A549 (cell line): ENCODE data around the gene PAQR5. TPM values are rescaled to one million over a fixed set of nuclear protein-coding genes. Genes with fewer than 3 reads are reported as not detected.
A peak's percentile ranks its signal among the peaks of the same experiment; 100 is the strongest.

ENCODE experiments used
- ATAC-seq, 2 experiments: fragments of 200-7000 bp in 1 of 2; fragments of >200 bp in 1 of 2; cut with Nextera tagmentation in 1 of 2; cut with Tn5 transposase in 1 of 2; 3 replicates each; pipeline versions ENCODE4 v1.8.0 to v1.9.1; 2018 to 2020; ENCODE audit warnings: mild to moderate bottlenecking in 1 of 2, moderate library complexity in 1 of 2
- CTCF ChIA-PET: fragments of 300-600 bp; sonication (Branson Sonifier 250); formaldehyde crosslinking; extraction: SDS; loops from one replicate; lab custom pipeline; 2021; ENCODE audit warnings: antibody characterized with exemption, inconsistent platforms; lab: Yijun Ruan, JAX
- POLR2A ChIA-PET: fragments of 350-600 bp; formaldehyde crosslinking; extraction: SDS; loops from one replicate; lab custom pipeline; 2021; ENCODE audit warnings: antibody characterized with exemption, inconsistent platforms; lab: Yijun Ruan, JAX
- DNase-seq, 2 experiments: peaks; one replicate each; pipeline versions ENCODE4 v3.0.0 to v3.0.0-alpha.2; 2011 to 2016; ENCODE audit warnings: low read depth in 1 of 2, low spot score in 1 of 2
- FAIRE-seq: peaks from 2 replicates; lab custom pipeline; 2011; peaks lifted over from hg19 to GRCh38; lab: Jason Lieb, UNC
- H3K27ac ChIP-seq, 2 experiments: fragments of >200 bp; sonication (Bioruptor Twin); formaldehyde crosslinking; 3 replicates each; pipeline ENCODE4 v1.5.1; 2016 to 2017
- H3K4me1 ChIP-seq: fragments of >200 bp; sonication (Bioruptor Twin); formaldehyde crosslinking; 3 replicates; pipeline ENCODE4 v1.6.1; 2016
- H3K4me2 ChIP-seq: fragments of >200 bp; sonication (Bioruptor Twin); formaldehyde crosslinking; 3 replicates; pipeline ENCODE4 v1.6.1; 2016
- H3K4me3 ChIP-seq: fragments of >200 bp; sonication (Bioruptor Twin); formaldehyde crosslinking; 3 replicates; pipeline ENCODE4 v1.5.1; 2016
- H3K9me3 ChIP-seq: fragments of >200 bp; sonication (Bioruptor Twin); formaldehyde crosslinking; 3 replicates; pipeline ENCODE4 v1.6.1; 2016
- CBX8 ChIP-seq: fragments of 200-600 bp; sonication (generic); IDR thresholded peaks from 2 replicates; pipeline ENCODE4 v1.6.1; 2016
- CEBPB ChIP-seq, 2 experiments: fragments of >200 bp in 1 of 2; sonication (Bioruptor Twin) in 1 of 2; formaldehyde crosslinking in 1 of 2; IDR thresholded peaks; 2 replicates each; pipeline ENCODE4 v1.6.1; 2012 to 2016
- CHD2 ChIP-seq: fragments of 150-350 bp; IDR thresholded peaks from 2 replicates; pipeline ENCODE4 v1.6.1; 2014; ENCODE audit warnings: low read length; ENCODE audit not compliant: partially characterized antibody
- EHF ChIP-seq: fragments of 250-450 bp; sonication (Bioruptor Pico); IDR thresholded peaks from 2 replicates; pipeline ENCODE4 v1.5.0; 2020; ENCODE audit warnings: mild to moderate bottlenecking
- ESRRA ChIP-seq: fragments of 150-350 bp; IDR thresholded peaks from 2 replicates; pipeline ENCODE4 v1.6.1; 2014; ENCODE audit warnings: mild to moderate bottlenecking, low read length, borderline replicate concordance
- FOSB ChIP-seq: fragments of 250-450 bp; sonication (Bioruptor Pico); IDR thresholded peaks from 2 replicates; pipeline ENCODE4 v1.5.0; 2020; ENCODE audit warnings: mild to moderate bottlenecking, moderate library complexity
- FOXS1 ChIP-seq: fragments of 250-450 bp; sonication (Bioruptor Pico); IDR thresholded peaks from 2 replicates; pipeline ENCODE4 v1.5.0; 2020; ENCODE audit warnings: mild to moderate bottlenecking, moderate library complexity
- GATA3 ChIP-seq: IDR thresholded peaks from 2 replicates; pipeline ENCODE4 v1.6.1; 2012; ENCODE audit warnings: borderline replicate concordance
- HDAC2 ChIP-seq: fragments of 200-600 bp; sonication (generic); IDR thresholded peaks from 2 replicates; pipeline ENCODE4 v1.6.1; 2016
- HEYL ChIP-seq: fragments of 250-450 bp; sonication (Bioruptor Pico); IDR thresholded peaks from 2 replicates; pipeline ENCODE4 v1.8.0; 2021; ENCODE audit warnings: mild to moderate bottlenecking, moderate library complexity
- HOXA7 ChIP-seq: fragments of 250-450 bp; sonication (Bioruptor Pico); IDR thresholded peaks from 2 replicates; pipeline ENCODE4 v1.5.0; 2020; ENCODE audit warnings: mild to moderate bottlenecking, moderate library complexity
- HOXB13 ChIP-seq: fragments of 250-450 bp; sonication (Bioruptor Pico); IDR thresholded peaks from 2 replicates; pipeline ENCODE4 v1.5.0; 2020; ENCODE audit warnings: low read depth, mild to moderate bottlenecking, moderate library complexity
- MAFK ChIP-seq: fragments of 450-650 bp; IDR thresholded peaks from 2 replicates; pipeline ENCODE4 v1.6.1; 2014; ENCODE audit not compliant: partially characterized antibody
- MYC ChIP-seq: IDR thresholded peaks from 2 replicates; pipeline ENCODE4 v1.6.1; 2012; ENCODE audit warnings: mild to moderate bottlenecking, inconsistent platforms, low read length, improper control_type of control experiment, borderline replicate concordance
- NFE2L2 ChIP-seq: fragments of 150-350 bp; conservative IDR thresholded peaks from 2 replicates; pipeline ENCODE4 v1.6.1; 2014; ENCODE audit warnings: low read length
- NR3C1 ChIP-seq: fragments of >200 bp; sonication (Bioruptor Twin); formaldehyde crosslinking; IDR thresholded peaks from 3 replicates; pipeline ENCODE4 v1.6.1; 2017
- PHF8 ChIP-seq: fragments of 200-600 bp; sonication (generic); IDR thresholded peaks from 2 replicates; pipeline ENCODE4 v1.6.1; 2016; ENCODE audit warnings: low read depth, mild to moderate bottlenecking, antibody characterized with exemption, moderate library complexity, borderline replicate concordance
- RAD21 ChIP-seq, 2 experiments: fragments of >200 bp in 1 of 2; sonication (Bioruptor Twin) in 1 of 2; formaldehyde crosslinking in 1 of 2; IDR thresholded peaks in 1 of 2; conservative IDR thresholded peaks in 1 of 2; 2 replicates in 1 of 2; 3 replicates in 1 of 2; pipeline ENCODE4 v1.6.1; 2012 to 2018; ENCODE audit warnings: inconsistent platforms in 1 of 2
- RCOR1 ChIP-seq: fragments of 150-350 bp; IDR thresholded peaks from 2 replicates; pipeline ENCODE4 v1.6.1; 2014; ENCODE audit warnings: antibody characterized with exemption, low read length, low read depth
- SMC3 ChIP-seq: fragments of >200 bp; sonication (Bioruptor Twin); formaldehyde crosslinking; IDR thresholded peaks from 3 replicates; pipeline ENCODE4 v1.6.1; 2018; ENCODE audit warnings: inconsistent platforms
- SREBF2 ChIP-seq: fragments of 450-650 bp; IDR thresholded peaks from 2 replicates; pipeline ENCODE4 v1.6.1; 2014; ENCODE audit warnings: mild to moderate bottlenecking, moderate library complexity
- TFCP2L1 ChIP-seq: fragments of 250-450 bp; sonication (Bioruptor Pico); IDR thresholded peaks from 2 replicates; pipeline ENCODE4 v1.5.0; 2021; ENCODE audit warnings: mild to moderate bottlenecking
- ZC3H11A ChIP-seq: fragments of 450-650 bp; IDR thresholded peaks from 2 replicates; pipeline ENCODE4 v1.6.1; 2014; ENCODE audit warnings: antibody characterized with exemption, mild to moderate bottlenecking
- ZFP36 ChIP-seq: fragments of 450-650 bp; IDR thresholded peaks from 2 replicates; pipeline ENCODE4 v1.6.1; 2014; ENCODE audit warnings: borderline replicate concordance; ENCODE audit not compliant: partially characterized antibody
- ZNF302 ChIP-seq: fragments of 250-450 bp; sonication (Bioruptor Pico); IDR thresholded peaks from 2 replicates; pipeline ENCODE4 v1.9.0; 2021; ENCODE audit warnings: inconsistent platforms, mild to moderate bottlenecking, moderate library complexity
- ZSCAN20 ChIP-seq: fragments of 250-450 bp; sonication (Bioruptor Pico); IDR thresholded peaks from 2 replicates; pipeline ENCODE4 v1.8.0; 2022; ENCODE audit warnings: mild to moderate bottlenecking, moderate library complexity
- WGBS: methylation state at CpG from one replicate; pipeline ENCODE4 v1.1.6; 2017; ENCODE audit errors: missing lambda C conversion rate; 5-methylcytosine and 5-hydroxymethylcytosine counted together
- polyA plus RNA-seq, 4 experiments: library from polyadenylated mRNA; depleted of rRNA in 3 of 4; stranded (reverse); fragments of >200 nt; fragmentation: RNase III in 1 of 4; extraction: RNeasy Plus Mini Kit Qiagen cat#74134 plus additional on column Dnase treatment in 1 of 4; gene quantifications; 2 replicates in 3 of 4; 3 replicates in 1 of 4; pipeline ENCODE4 v1.2.3, GENCODE V29; 2011 to 2017
- TF ChIP-seq, protein P1 (sequence below): IDR thresholded peaks from 2 replicates; pipeline ENCODE4 v1.6.1; 2012; ENCODE audit warnings: low read depth, borderline replicate concordance
- TF ChIP-seq, protein P2 (sequence below): fragments of 250-450 bp; sonication (Bioruptor Pico); IDR thresholded peaks from 2 replicates; pipeline ENCODE4 v1.5.0; 2020; ENCODE audit warnings: low read depth, mild to moderate bottlenecking, moderate library complexity
- TF ChIP-seq, protein P3 (sequence below): fragments of 150-350 bp; IDR thresholded peaks from 2 replicates; pipeline ENCODE4 v1.6.1; 2014; ENCODE audit warnings: low read depth, mild to moderate bottlenecking, low read length
- TF ChIP-seq, protein P4 (sequence below): fragments of 250-450 bp; sonication (Bioruptor Pico); IDR thresholded peaks from 2 replicates; pipeline ENCODE4 v1.5.0; 2021; ENCODE audit warnings: mild to moderate bottlenecking, moderate library complexity, borderline replicate concordance

Gene PAQR5
- polyA plus RNA-seq, 2 of the 4 experiments (the other 2 are of a cell fraction) = 104 to 114 TPM

DNA sequence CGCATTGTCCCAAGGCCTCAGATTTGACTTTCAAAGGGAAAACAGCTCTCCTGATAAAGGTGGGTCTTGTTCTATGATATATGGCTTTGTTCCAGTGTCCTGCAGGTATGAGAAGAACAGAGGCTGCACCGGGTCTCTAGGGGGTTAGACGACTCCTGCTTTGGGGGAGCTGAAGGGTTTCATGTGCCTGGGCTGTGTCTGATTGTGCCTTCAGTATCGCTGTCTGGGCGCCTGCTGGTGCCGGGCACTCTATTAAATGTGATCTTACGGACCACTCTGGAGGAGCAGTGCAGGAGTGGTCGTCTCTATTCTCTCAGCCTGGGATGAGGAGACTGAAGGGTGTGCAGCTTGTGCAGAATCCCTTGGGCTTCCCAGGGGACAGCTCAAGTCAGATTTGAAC, 16.0 kb downstream of the PAQR5 start:
- no peak for DNase-seq
- no peak overlapping the region for H3K4me3 ChIP-seq
- no peak for FAIRE-seq
- peak overlapping the region in 1 of 2 experiments; percentile 74; a peak in 2 of 6 replicates for H3K27ac ChIP-seq
- H3K4me1 ChIP-seq = peaks cover 88% of the 10 kb centered on the region
- no peak for ATAC-seq
- ChIA-PET POLR2A (no interaction called here), CTCF (interaction anchor here (0.8 to 3.6 kb wide), 3 partner anchors 9 to 79 kb away, joined by 3 to 15 read pairs (median 6); no protein-coding TSS in a partner anchor)
- WGBS = 90% methylated on average over 8 of the region's 8 CpGs
- no peaks in the 10 kb centered on the region for H3K9me3 ChIP-seq
- TF ChIP-seq, protein P1, sequence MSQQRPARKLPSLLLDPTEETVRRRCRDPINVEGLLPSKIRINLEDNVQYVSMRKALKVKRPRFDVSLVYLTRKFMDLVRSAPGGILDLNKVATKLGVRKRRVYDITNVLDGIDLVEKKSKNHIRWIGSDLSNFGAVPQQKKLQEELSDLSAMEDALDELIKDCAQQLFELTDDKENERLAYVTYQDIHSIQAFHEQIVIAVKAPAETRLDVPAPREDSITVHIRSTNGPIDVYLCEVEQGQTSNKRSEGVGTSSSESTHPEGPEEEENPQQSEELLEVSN = no peak
- TF ChIP-seq MAFK = no peak
- no peak for TF ChIP-seq NR3C1
- TF ChIP-seq PHF8 = no peak
- TF ChIP-seq ZC3H11A = no peak
- TF ChIP-seq ZNF302 (CRISPR knock-in tag) = no peak
- no peak for TF ChIP-seq FOSB
- no peak for TF ChIP-seq RCOR1
- no peak for TF ChIP-seq HDAC2
- no peak for TF ChIP-seq GATA3
- no peak overlapping the region for H3K4me2 ChIP-seq

DNA sequence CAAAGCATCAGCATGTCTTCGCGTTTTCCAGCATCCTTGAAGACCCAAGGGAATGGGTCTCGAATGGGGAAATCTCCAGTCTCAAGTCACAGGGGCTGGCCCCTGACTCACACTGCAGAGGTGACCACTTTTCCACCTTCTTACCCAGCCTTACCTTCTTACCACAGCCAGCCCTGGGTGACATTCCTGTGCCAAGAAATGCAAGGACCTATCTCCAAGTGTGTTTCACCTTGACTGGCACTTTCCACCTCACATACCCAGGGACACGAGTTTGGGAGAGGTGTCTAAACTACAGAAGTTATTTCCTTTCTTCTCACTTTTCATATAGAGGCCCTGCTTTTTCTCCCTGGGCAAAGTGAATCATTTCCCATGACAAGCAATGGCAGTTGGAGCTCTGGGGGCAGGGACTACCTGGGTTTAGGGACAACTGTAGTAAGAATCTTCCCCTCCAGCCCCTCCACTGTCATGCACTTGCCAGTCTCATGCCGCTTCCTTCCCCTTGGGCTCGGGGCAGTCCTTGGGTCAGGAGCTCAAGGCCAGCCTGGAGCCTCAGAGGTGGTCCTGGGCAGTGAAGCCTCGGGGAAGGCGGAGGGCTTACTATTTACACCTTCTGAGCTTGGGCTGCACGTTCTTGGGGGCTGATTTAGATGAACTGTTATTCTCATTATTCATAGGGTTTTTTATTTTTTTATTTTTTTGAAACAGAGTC, 16.8 kb downstream of the PAQR5 start:
- ATAC-seq (no peak), FAIRE-seq (no peak)

DNA sequence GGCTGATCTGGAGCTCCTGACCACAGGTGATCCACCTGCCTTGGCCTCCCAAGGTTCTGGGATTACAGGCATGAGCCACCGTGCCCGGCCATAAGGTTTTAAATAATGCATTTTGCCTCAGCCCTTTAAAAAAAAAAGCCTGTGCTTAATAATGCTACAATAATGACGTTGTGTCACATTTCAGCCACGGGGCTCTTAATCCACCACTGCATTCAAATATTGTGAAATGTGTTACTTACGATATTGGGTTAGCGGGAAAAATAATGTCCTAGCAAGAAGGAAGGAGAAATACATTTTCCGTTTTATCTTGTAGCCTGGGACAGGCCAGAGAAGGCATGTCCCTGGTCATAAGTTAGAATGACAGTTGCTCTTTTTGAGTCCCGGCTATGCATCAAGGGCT, 17.6 kb downstream of the PAQR5 start:
- Histone ChIP-seq H3K4me3 (no peak overlapping the region), H3K27ac (peak overlapping the region in 1 of 2 experiments; percentile 63; a peak in 1 of 6 replicates), H3K4me2 (no peak overlapping the region), H3K9me3 (no peaks in the 10 kb centered on the region), H3K4me1 (peaks cover 78% of the 10 kb centered on the region)
- DNase-seq = no peak
- ChIA-PET CTCF (interaction anchor here (1.1 to 5.9 kb wide), 3 partner anchors 13 to 78 kb away, joined by 5 to 22 read pairs (median 5); no protein-coding TSS in a partner anchor), POLR2A (no interaction called here)
- no peak for FAIRE-seq
- WGBS = 91% methylated on average over 8 of the region's 8 CpGs
- no peak for ATAC-seq
- TF ChIP-seq ESRRA (no peak), GATA3 (no peak), EHF (CRISPR knock-in tag) (no peak), RCOR1 (no peak), RAD21 (conservative IDR thresholded peaks at IDR 0.05 in 1 of 2, IDR thresholded peaks at IDR 0.05 in 1 of 2) (no peak), PHF8 (no peak), CBX8 (no peak), TFCP2L1 (CRISPR knock-in tag) (no peak), MYC (no peak), HEYL (no peak), ZSCAN20 (no peak), HOXA7 (CRISPR knock-in tag) (no peak), SMC3 (no peak), NFE2L2 (no peak), FOXS1 (no peak), CEBPB (IDR thresholded peaks at IDR 0.05) (no peak)
- TF ChIP-seq, protein P2, sequence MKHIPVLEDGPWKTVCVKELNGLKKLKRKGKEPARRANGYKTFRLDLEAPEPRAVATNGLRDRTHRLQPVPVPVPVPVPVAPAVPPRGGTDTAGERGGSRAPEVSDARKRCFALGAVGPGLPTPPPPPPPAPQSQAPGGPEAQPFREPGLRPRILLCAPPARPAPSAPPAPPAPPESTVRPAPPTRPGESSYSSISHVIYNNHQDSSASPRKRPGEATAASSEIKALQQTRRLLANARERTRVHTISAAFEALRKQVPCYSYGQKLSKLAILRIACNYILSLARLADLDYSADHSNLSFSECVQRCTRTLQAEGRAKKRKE (CRISPR knock-in tag) = no peak
- TF ChIP-seq, protein P3, sequence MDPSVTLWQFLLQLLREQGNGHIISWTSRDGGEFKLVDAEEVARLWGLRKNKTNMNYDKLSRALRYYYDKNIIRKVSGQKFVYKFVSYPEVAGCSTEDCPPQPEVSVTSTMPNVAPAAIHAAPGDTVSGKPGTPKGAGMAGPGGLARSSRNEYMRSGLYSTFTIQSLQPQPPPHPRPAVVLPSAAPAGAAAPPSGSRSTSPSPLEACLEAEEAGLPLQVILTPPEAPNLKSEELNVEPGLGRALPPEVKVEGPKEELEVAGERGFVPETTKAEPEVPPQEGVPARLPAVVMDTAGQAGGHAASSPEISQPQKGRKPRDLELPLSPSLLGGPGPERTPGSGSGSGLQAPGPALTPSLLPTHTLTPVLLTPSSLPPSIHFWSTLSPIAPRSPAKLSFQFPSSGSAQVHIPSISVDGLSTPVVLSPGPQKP = no peak

More for the DNA sequence above, 16.8 kb downstream of the PAQR5 start:
- DNase-seq = no peak
- 88% methylated on average over 9 of the region's 9 CpGs for WGBS
- no peak overlapping the region for H3K4me3 ChIP-seq
- ChIA-PET POLR2A (no interaction called here), CTCF (interaction anchor here (1.1 to 5.9 kb wide), 3 partner anchors 12 to 79 kb away, joined by 5 to 22 read pairs (median 5); no protein-coding TSS in a partner anchor)
- H3K27ac ChIP-seq = peak overlapping the region in 1 of 2 experiments; percentile 74; a peak in 2 of 6 replicates
- H3K4me1 ChIP-seq = peaks cover 85% of the 10 kb centered on the region
- TF ChIP-seq ZFP36 = no peak
- no peak for TF ChIP-seq CHD2
- no peak for TF ChIP-seq HOXB13 (CRISPR knock-in tag)
- no peak for TF ChIP-seq SREBF2
- no peak for TF ChIP-seq ESRRA
- TF ChIP-seq, protein P4, sequence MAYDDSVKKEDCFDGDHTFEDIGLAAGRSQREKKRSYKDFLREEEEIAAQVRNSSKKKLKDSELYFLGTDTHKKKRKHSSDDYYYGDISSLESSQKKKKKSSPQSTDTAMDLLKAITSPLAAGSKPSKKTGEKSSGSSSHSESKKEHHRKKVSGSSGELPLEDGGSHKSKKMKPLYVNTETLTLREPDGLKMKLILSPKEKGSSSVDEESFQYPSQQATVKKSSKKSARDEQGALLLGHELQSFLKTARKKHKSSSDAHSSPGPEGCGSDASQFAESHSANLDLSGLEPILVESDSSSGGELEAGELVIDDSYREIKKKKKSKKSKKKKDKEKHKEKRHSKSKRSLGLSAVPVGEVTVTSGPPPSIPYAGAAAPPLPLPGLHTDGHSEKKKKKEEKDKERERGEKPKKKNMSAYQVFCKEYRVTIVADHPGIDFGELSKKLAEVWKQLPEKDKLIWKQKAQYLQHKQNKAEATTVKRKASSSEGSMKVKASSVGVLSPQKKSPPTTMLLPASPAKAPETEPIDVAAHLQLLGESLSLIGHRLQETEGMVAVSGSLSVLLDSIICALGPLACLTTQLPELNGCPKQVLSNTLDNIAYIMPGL (CRISPR knock-in tag) = no peak
- no peak for TF ChIP-seq RAD21 (conservative IDR thresholded peaks at IDR 0.05 in 1 of 2, IDR thresholded peaks at IDR 0.05 in 1 of 2)
- no peak for TF ChIP-seq FOSB
- no peaks in the 10 kb centered on the region for H3K9me3 ChIP-seq
- no peak overlapping the region for H3K4me2 ChIP-seq
